ENCODE data around the gene GPC3.

Gene GPC3

GRCh38 chrX:133884430-133885394, 100.7 kb downstream of the GPC3 start:
- DNase-seq (ENCODE audit: low read depth): no peak

DNA sequence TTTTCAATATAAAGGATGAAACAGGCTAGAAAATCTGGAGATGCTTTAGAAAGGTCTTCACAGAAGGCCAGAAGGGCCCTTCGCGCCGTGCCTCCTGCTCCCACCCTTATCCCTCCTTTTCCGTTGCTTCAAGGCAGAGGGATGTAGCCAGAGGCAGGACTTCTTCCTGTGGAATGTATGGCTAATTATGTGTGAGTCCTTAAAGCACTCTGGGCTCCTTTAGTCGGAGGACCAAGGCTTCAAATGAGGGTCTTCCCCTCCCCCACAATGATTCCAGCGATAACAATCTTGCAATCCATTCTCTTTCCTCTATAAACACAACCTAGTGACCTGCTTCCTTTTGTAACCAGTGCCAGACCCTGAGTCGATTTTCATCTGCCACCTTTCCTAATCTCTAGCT, 103.5 kb downstream of the GPC3 start:
- no peak for DNase-seq (ENCODE audit: low read depth)

DNA sequence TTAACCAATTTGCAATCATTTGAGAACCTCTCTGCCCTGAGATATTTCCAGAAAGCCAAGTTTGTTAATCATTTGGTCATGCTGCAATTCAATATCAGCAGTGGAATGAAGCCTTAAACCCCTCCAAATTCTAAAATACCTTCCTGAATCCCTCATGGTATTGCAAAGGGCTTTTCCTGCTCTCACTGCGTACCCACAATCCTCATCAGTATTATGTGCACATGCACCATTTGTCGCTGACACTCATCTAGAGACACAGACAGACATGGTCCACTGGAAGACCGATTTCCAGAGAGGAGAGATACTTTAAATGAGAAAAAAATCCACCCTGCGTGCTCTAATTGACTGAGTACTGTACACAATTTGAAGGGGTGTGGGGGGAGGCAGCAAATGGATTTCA, 104.4 kb downstream of the GPC3 start:
- no peak for DNase-seq (ENCODE audit: low read depth)

- no peak for DNase-seq (ENCODE audit: low read depth)
These were observed 105.4 kb downstream of the GPC3 start for GRCh38 chrX:133880032-133880443.

DNA sequence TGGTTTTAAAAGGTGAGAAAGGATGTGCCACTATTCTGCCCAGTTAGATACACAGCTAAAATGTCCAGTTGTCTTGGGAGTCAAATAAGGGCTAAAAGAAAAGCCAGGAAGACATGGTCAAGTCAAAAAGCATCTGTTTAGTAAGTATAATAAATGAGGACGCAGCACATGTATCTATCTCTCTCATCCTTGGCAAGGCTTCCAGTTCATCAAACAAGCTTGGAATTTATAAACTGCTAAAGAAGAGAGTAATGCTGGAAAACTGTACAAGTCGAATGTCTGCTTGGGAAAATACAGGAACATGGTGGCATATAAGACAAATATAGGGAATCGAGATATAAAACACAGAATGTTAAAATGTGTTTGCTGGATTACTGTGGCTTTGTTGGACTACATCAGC, 106.7 kb downstream of the GPC3 start:
- DNase-seq (ENCODE audit: low read depth): no peak

DNA sequence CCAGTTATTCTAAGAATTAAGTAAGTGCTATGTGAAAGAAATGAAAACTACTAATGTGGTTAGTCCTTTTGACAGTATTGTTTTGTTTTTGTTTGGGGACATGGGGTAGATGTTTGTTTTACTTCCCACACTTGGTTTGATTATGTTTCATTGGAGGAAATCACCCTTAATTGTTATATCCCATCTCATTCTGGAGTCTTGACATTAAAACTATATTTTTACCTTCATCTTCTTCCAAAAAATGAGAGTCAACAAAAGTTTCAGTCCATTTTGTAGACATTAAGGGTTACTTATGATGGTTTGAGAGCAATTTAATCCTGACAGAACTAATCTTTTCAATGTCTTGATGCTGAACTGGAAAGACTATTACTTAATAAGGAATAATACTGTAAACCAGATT, 108.7 kb downstream of the GPC3 start:
- DNase-seq (ENCODE audit: low read depth): no peak

DNA sequence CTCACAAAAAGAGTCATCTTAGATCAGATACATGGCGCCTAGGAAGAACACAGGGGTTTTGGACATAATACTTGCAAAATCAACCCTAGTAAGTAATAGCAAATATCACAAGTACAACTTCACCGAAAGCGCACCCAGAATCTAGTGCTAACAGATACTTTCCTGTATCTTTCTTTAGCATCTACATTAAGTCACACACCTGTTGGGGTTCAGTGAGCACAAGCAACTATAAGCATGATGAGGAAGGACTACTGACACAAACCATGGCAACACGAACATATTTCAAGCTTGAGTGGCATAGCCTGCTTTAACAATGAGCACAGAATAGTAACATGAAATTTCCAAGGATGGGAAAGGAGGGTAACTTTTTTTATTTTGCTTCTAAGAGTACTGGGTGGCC, 116.1 kb downstream of the GPC3 start:
- DNase-seq (ENCODE audit: low read depth): no peak

DNA sequence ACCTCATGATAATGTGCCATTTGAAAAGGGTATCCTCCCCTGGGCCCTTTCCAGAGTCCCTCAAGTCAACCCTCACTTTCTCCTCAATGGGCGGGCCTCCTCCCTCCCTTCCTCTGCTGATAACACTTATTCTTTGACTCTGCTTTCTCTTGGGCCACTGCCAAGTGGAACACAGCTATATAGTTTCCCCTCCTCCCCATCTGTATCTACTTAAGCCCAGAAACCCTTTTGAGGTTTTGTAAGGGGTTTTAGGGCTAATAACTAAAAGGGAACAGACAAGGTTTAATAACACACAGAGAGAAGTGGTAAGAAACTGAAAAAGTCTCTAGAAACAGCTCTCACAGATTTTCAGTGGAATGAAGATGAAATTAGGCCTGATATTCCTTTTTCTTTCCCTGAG, 116.7 kb downstream of the GPC3 start:
- no peak for DNase-seq (ENCODE audit: low read depth)

DNA sequence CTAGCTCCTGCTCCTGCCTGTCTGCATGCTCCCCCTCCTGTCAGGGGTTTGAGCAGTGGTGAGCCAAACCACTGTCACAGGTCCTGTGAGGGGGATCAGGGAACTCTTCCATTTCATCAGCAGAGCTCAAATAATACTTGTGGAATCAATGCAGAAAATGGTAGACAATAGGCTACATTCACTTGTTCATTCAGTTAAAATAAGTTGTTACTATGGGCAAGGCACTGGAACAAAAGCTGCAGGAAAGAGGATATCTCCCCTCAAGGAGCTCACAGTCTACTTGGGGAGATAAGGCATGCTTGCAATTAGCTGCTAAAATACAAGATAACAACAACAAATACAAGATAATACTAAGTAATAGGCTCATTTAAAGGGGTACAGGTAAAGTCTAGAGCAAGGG, 117.1 kb downstream of the GPC3 start:
- DNase-seq (ENCODE audit: low read depth): no peak

DNA sequence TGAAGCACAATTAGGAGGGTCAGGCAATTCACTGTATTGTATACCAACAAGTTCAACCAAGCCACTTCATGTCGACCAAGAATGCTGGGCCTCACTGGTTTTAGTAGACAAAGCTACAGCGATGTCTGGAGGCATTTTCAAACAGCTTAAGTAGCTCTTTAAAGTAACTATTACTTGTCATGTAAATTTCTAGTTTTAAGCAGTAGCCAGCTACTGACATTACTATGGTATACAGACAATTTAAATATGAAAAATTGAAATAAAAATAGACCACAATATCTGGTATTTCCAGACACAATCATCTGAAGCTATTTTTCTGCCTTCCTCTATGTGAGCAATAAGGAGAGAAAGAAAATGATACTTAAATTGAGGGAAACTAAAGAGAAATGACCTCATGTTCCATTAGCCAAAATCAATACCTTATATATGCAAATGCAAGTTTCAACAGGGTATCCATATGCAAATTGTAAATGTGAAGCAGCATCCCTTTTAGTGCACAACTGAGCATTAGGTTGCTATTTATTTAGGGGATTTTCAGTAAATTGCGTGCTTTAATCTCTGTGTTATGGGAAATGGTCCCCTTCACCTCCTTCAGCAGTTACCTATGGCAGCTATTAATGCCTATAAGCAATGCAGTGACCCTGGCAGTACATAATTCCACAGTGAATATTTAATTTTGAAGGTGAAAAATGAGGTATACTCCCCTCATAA, 119.5 kb downstream of the GPC3 start:
- DNase-seq (ENCODE audit: low read depth): no peak

- DNase-seq (ENCODE audit: low read depth): no peak
These were observed 121.2 kb downstream of the GPC3 start for GRCh38 chrX:133864236-133864635.

DNA sequence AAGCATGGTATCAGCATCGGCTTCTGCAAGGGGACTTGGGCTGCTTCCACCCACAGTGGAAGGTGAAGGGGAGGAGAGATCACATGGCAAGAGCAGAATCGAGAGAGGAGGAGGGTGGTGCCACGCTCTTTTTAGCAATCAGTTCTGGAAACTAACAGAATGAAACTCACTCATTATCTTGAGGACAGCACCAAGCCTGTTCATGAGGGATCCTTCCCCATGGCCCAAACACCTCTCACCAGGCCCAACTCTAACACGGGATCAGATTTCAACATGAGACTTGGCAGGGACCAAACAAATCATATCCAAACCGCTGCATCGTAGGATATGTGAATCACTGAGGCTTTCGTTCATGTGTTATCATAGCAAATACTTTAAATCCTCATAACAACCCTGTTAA, 125.5 kb downstream of the GPC3 start:
- no peak for DNase-seq (ENCODE audit: low read depth)

GRCh38 chrX:133859336-133859735, 126.1 kb downstream of the GPC3 start:
- no peak for DNase-seq (ENCODE audit: low read depth)

GRCh38 chrX:133857640-133858269, 127.6 kb downstream of the GPC3 start:
- no peak for DNase-seq (ENCODE audit: low read depth)

GRCh38 chrX:133856819-133857218, 128.6 kb downstream of the GPC3 start:
- DNase-seq (ENCODE audit: low read depth): no peak

GRCh38 chrX:133854290-133854689, 131.1 kb downstream of the GPC3 start:
- no peak for DNase-seq (ENCODE audit: low read depth)

GRCh38 chrX:133852837-133853356, 132.5 kb downstream of the GPC3 start:
- DNase-seq (ENCODE audit: low read depth): no peak

DNA sequence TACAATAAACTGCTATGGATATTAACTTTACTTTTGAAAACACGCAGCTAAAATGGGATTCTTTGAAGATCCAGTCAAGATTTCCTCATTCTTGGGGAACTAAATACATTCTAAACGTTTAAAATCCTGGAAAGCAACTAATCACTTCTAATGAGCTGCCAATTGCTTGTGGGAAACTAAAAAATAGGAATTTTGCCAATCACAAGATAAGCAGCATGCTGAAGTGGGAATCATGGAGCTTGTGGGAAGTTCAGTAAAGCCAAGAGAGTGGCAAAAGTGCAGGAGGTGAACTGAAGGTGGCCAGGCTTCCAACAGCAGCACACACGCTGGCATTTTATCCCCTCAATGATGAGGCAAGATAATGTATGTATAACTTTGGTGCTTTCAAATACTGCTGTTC, 133.0 kb downstream of the GPC3 start:
- DNase-seq (ENCODE audit: low read depth): no peak

DNA sequence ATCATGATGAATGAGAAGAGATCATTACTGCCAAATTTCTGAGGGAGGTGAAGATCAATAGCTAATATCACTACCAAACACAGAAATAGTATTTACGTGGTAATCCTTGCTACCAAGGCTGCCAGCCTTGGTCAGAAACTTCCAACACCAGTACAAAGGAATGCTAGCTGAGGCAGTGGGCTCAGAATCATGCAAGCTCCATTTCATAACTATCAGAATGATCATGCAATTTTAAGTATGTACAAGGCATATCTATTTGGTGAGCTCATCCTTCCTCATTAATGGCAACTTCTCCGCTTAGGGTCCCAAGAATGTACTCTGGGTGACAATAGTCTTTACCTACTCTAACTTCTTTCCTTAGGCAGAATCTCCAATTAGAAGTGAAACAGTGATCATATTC, 135.0 kb downstream of the GPC3 start:
- no peak for DNase-seq (ENCODE audit: low read depth)

DNA sequence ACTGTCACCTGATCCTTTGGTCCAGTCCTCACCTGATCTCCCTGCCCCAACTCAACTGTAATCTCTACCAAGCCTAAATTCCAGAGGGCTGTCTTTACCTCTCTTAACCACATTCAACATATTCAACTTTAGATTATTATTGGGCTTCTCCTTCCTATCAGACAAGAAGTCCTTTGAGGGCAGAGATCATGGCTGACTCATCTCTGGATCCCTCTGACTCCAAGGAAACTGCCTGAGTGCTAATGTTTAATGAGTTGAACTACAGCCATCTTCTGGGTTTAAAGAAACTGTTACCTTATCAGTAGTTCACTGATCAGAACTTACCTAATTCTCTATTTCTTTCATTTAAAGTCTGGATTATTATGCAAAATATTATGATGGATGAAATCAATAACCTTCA, 135.7 kb downstream of the GPC3 start:
- no peak for DNase-seq (ENCODE audit: low read depth)

DNA sequence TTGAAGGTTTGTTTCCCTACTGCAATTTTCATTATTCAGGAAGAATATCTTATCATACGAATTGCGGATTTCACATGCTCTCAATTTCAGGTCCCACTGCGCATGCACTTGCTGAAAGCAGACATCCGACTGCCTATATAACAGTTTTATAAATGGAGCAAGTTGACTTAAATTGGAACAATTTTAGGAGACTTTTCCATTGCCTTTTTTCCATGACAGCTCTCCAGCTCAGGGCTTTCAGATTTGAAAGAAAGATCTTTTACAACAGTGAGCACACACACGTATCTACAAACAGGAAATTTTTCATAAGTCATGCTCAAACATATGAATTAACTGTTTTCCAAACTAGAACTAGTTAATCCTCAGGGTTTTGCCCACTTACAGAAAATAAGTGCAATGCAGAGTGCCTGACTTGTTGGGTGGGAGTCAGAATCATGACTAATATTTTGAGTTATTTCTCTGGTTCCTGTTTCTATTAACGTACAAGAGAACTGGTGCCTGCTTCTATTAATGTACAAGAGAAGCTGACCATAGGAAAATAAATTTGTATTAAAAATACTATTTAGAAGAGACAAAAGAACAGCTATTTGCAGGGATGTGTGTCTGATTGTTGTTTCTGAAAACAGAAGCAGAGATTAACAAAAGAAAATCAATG, 137.9 kb downstream of the GPC3 start:
- no peak for DNase-seq (ENCODE audit: low read depth)

- no peak for DNase-seq (ENCODE audit: low read depth)
These were observed 139.1 kb downstream of the GPC3 start for GRCh38 chrX:133846311-133846710.

Measured in T follicular helper cell (primary cell).